IMR-90 (cell line): ENCODE results near the gene TMEM245. TPM values are rescaled to one million over a fixed set of nuclear protein-coding genes. Genes with fewer than 3 reads are reported as not detected.
A peak's percentile ranks its signal among the peaks of the same experiment; 100 is the strongest.

Source experiments
- ATAC-seq: fragments of 200-7000 bp; cut with Tn5 transposase; 2 replicates; pipeline ENCODE4 v1.9.1; 2020; ENCODE audit warnings: low read depth, mild to moderate bottlenecking, moderate library complexity
- BruUV-seq: library from RNA; stranded (reverse); fragments of 400-500 nt; replicated peaks from 2 replicates; lab custom pipeline; 2021; lab: Mats Ljungman, UMichigan
- CTCF ChIA-PET: fragments of 300-600 bp; formaldehyde crosslinking; extraction: SDS; loops from one replicate; lab custom pipeline; 2021; ENCODE audit warnings: antibody characterized with exemption; lab: Yijun Ruan, JAX
- POLR2A ChIA-PET: fragments of 300-600 bp; sonication (Branson Sonifier 250); formaldehyde crosslinking; loops from one replicate; lab custom pipeline; 2022; ENCODE audit warnings: antibody characterized with exemption; ENCODE audit not compliant: unreplicated experiment; lab: Charles Lee
- DNase-seq: peaks from one replicate; pipeline ENCODE4 v3.0.0; 2013
- H2AFZ ChIP-seq: replicated peaks from 2 replicates; pipeline ENCODE3; 2013; ENCODE audit warnings: low read length, mild to moderate bottlenecking; ENCODE audit not compliant: poor library complexity
- H2AK5ac ChIP-seq: 2 replicates; pipeline ENCODE4 v1.6.1; 2013; ENCODE audit warnings: low read depth, low read length, inconsistent platforms
- H2AK9ac ChIP-seq: replicated peaks from 2 replicates; pipeline ENCODE3; 2013; ENCODE audit warnings: mild to moderate bottlenecking, low read depth, low read length, moderate library complexity; ENCODE audit not compliant: poor library complexity
- H2BK120ac ChIP-seq: 2 replicates; pipeline ENCODE4 v1.6.1; 2013; ENCODE audit warnings: low read depth, low read length, inconsistent platforms
- H2BK15ac ChIP-seq: 3 replicates; pipeline ENCODE4 v1.6.1; 2013; ENCODE audit warnings: low read depth, low read length, inconsistent platforms
- H2BK20ac ChIP-seq: 2 replicates; pipeline ENCODE4 v1.6.1; 2013; ENCODE audit warnings: low read depth, mild to moderate bottlenecking, inconsistent platforms, low read length, moderate library complexity
- H2BK5ac ChIP-seq: 2 replicates; pipeline ENCODE4 v1.6.1; 2013; ENCODE audit warnings: mild to moderate bottlenecking, low read depth, low read length, inconsistent platforms; ENCODE audit not compliant: poor library complexity, severe bottlenecking
- H3K14ac ChIP-seq: replicated peaks from 2 replicates; pipeline ENCODE4 v1.6.1; 2013; ENCODE audit warnings: low read depth, low read length, inconsistent platforms
- H3K18ac ChIP-seq: 2 replicates; pipeline ENCODE4 v1.6.1; 2013; ENCODE audit warnings: low read depth, low read length, control low read depth
- H3K23ac ChIP-seq: 2 replicates; pipeline ENCODE4 v1.6.1; 2013; ENCODE audit warnings: low read depth, low read length, inconsistent platforms
- H3K27ac ChIP-seq: 2 replicates; pipeline ENCODE4 v1.5.1; 2013; ENCODE audit warnings: mild to moderate bottlenecking, control low read depth, low read length; ENCODE audit not compliant: insufficient read depth
- H3K27me3 ChIP-seq: 2 replicates; pipeline ENCODE4 v1.6.1; 2013; ENCODE audit warnings: low read length; ENCODE audit not compliant: control insufficient read depth, insufficient read depth
- H3K36me3 ChIP-seq: 2 replicates; pipeline ENCODE4 v1.6.1; 2013; ENCODE audit warnings: low read length, mixed read lengths; ENCODE audit not compliant: control insufficient read depth, insufficient read depth
- H3K4ac ChIP-seq: 2 replicates; pipeline ENCODE4 v1.6.1; 2013; ENCODE audit warnings: low read depth, low read length, inconsistent platforms
- H3K4me1 ChIP-seq: 2 replicates; pipeline ENCODE4 v1.6.1; 2013; ENCODE audit warnings: low read length, mixed read lengths; ENCODE audit not compliant: control insufficient read depth, insufficient read depth
- H3K4me2 ChIP-seq: 2 replicates; pipeline ENCODE4 v1.6.1; 2013; ENCODE audit warnings: low read depth, mild to moderate bottlenecking, control low read depth, low read length, moderate library complexity
- H3K4me3 ChIP-seq: 2 replicates; pipeline ENCODE4 v1.5.1; 2013; ENCODE audit warnings: low read depth, mild to moderate bottlenecking, control low read depth, low read length, moderate library complexity; ENCODE audit not compliant: insufficient read depth
- H3K56ac ChIP-seq: 2 replicates; pipeline ENCODE4 v1.6.1; 2013; ENCODE audit warnings: low read length, inconsistent platforms; ENCODE audit not compliant: insufficient read depth; ENCODE audit errors: extremely low read depth
- H3K79me1 ChIP-seq, 2 experiments: 2 replicates each; pipeline ENCODE4 v1.6.1; 2013; ENCODE audit warnings: low read length in 2 of 2, inconsistent platforms in 1 of 2, low read depth in 1 of 2
- H3K9ac ChIP-seq: 2 replicates; pipeline ENCODE4 v1.6.1; 2013; ENCODE audit warnings: low read depth, low read length, control low read depth
- H3K9me1 ChIP-seq: 2 replicates; pipeline ENCODE4 v1.6.1; 2013; ENCODE audit warnings: low read length, inconsistent platforms; ENCODE audit not compliant: insufficient read depth
- H3K9me3 ChIP-seq: 2 replicates; pipeline ENCODE4 v1.6.1; 2013; ENCODE audit warnings: low read length; ENCODE audit not compliant: control insufficient read depth, insufficient read depth
- H4K20me1 ChIP-seq: 2 replicates; pipeline ENCODE4 v1.6.1; 2013; ENCODE audit warnings: low read length, inconsistent platforms; ENCODE audit not compliant: insufficient read depth
- H4K5ac ChIP-seq: 2 replicates; pipeline ENCODE4 v1.6.1; 2013; ENCODE audit warnings: mild to moderate bottlenecking, low read depth, low read length, control low read depth
- H4K8ac ChIP-seq, 2 experiments: 2 replicates each; pipeline ENCODE4 v1.6.1; 2013; ENCODE audit warnings: low read depth in 2 of 2, low read length in 2 of 2, control low read depth in 1 of 2, inconsistent platforms in 1 of 2
- H4K91ac ChIP-seq: 2 replicates; pipeline ENCODE4 v1.6.1; 2013; ENCODE audit warnings: low read depth, low read length, inconsistent platforms; ENCODE audit not compliant: insufficient read depth
- BHLHE40 ChIP-seq: fragments of 150-350 bp; IDR thresholded peaks from 2 replicates; pipeline ENCODE4 v1.6.1; 2016; ENCODE audit warnings: mild to moderate bottlenecking, low read depth, low read length
- CEBPB ChIP-seq: IDR thresholded peaks from 2 replicates; pipeline ENCODE4 v1.6.1; 2012; ENCODE audit warnings: low read depth, low read length, improper control_type of control experiment
- WGBS, 2 experiments: methylation state at CpG; one replicate each; pipeline versions ENCODE4 v1.1.5 to v1.1.7; 2013; ENCODE audit warnings: missing lambda C conversion rate in 2 of 2; ENCODE audit not compliant: insufficient read length in 1 of 2; ENCODE audit errors: extremely low coverage in 2 of 2; 5-methylcytosine and 5-hydroxymethylcytosine counted together
- dilution Hi-C: fragments of 300-500 bp; cut with HindIII; formaldehyde crosslinking; loops from one replicate; pipeline ENCODE4 v1.14.3; 2018; ENCODE audit warnings: low sequenced_read_pairs; ENCODE audit not compliant: unreplicated experiment
- in situ Hi-C: fragments of 300-500 bp; cut with MboI; formaldehyde crosslinking; loops from 3 replicates; pipeline ENCODE4 v1.14.3; 2019; ENCODE audit warnings: low sequenced_read_pairs, inconsistent platforms, mixed read lengths
- intact Hi-C: fragments of 100-400 bp; cut with micrococcal nuclease; formaldehyde crosslinking; loops from 2 replicates; pipeline ENCODE4 v1.10.0; 2022
- polyA plus RNA-seq, 3 experiments: library from polyadenylated mRNA; depleted of rRNA; stranded (reverse); fragments of >200 nt; gene quantifications; 2 replicates each; pipeline ENCODE4 v1.2.3, GENCODE V29; 2012; ENCODE audit warnings: low replicate concordance in 1 of 3
- total RNA-seq: library from RNA; depleted of rRNA; stranded (reverse); fragments of >200 nt; gene quantifications from 2 replicates; pipeline ENCODE4 v1.2.3, GENCODE V29; 2012

TMEM245 gene
- total and polyA plus RNA-seq, 2 of the 4 experiments (the other 2 are of a cell fraction) = 24.8 to 57.9 TPM

DNA sequence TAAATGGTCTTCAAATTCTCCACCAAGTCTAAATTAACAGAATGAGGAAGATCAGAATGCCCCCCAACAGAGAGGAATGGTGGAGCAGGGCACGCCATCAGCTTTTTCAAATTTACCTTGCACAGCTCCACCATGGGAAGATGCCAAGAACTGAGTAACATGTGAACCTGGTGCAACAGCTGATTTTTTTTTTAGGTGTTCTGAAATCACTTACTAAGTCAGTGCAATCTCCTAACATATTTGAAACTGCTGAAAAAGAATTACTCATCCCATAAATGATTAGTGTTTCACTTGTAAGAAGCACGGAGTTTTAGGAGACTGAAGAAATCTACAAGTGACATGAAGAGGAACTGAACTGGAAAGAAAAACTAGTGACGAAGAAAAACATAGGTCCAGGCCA, 5.1 kb downstream of the TMEM245 start:
- peaks cover 6% of the 10 kb centered on the region for H3K4me1 ChIP-seq
- no peak overlapping the region for H2AFZ ChIP-seq
- intact Hi-C loops = loop anchor here (10.0 kb wide), 2 partner anchors 140 to 210 kb away; partner anchors contain the start of gene EPB41L4B
- ATAC-seq (no peak), DNase-seq (peak; percentile 66)
- H4K20me1 ChIP-seq = peaks cover 38% of the 10 kb centered on the region
- H2BK20ac ChIP-seq = no peak overlapping the region
- no peak overlapping the region for H3K4ac ChIP-seq
- no CpG with 5 or more reads among the region's 3 CpGs for WGBS, 2 experiments
- no peak overlapping the region for H2BK15ac ChIP-seq
- no peak overlapping the region for H3K18ac ChIP-seq
- peaks cover 4% of the 10 kb centered on the region; the same call in 1 of the 2 replicates for H3K9me1 ChIP-seq
- BruUV-seq = no TSS peak
- ChIA-PET CTCF (interaction anchor here (0.6 to 1.2 kb wide), 2 partner anchors 14 to 109 kb away, joined by 3 read pairs; no protein-coding TSS in a partner anchor), POLR2A (no interaction called here)
- TF ChIP-seq CEBPB (peak; percentile 49; the same call in 1 of the 2 replicates), BHLHE40 (no peak)
- H2BK5ac ChIP-seq = no peak overlapping the region
- no peaks in the 10 kb centered on the region for H3K36me3 ChIP-seq
- H2AK9ac ChIP-seq = no peak overlapping the region
- no peak overlapping the region for H3K4me3 ChIP-seq
- H3K79me1 ChIP-seq = peaks cover 4 to 45% of the 10 kb centered on the region in 2 experiments; a peak in 2 of 4 replicates
- no peak overlapping the region for H4K5ac ChIP-seq
- no peaks in the 10 kb centered on the region for H3K27me3 ChIP-seq
- H3K23ac ChIP-seq = no peak overlapping the region
- H3K27ac ChIP-seq = no peak overlapping the region
- H4K8ac ChIP-seq = no peak overlapping the region
- no peak overlapping the region for H3K14ac ChIP-seq
- H3K9ac ChIP-seq = no peak overlapping the region
- H3K4me2 ChIP-seq = peak overlapping the region; percentile 39; the same call in 1 of the 2 replicates
- no peak overlapping the region for H2BK120ac ChIP-seq
- H4K91ac ChIP-seq = no peak overlapping the region
- no peak overlapping the region for H3K56ac ChIP-seq
- in situ Hi-C loops = no loop called here
- H3K9me3 ChIP-seq = no peaks in the 10 kb centered on the region
- dilution Hi-C loops = no loop called here
- no peak overlapping the region for H2AK5ac ChIP-seq
